Body of pancreas (tissue), 4 donors: ENCODE results near the gene CDCP1.

Experiments used
- POLR2A ChIP-seq, 3 donors: fragments of 450-650 bp; IDR thresholded peaks; one replicate each; pipeline ENCODE4 v1.6.1; 2016; ENCODE audit warnings: antibody characterized with exemption in 3 of 3, mild to moderate bottlenecking in 2 of 3
- TF ChIP-seq, protein P1 (sequence below), 7 experiments: fragments of 450-650 bp in 4 of 7; fragments of 200-600 bp in 3 of 7; sonication (generic) in 3 of 7; IDR thresholded peaks; one replicate each; pipeline ENCODE4 v1.5.1; 2016 to 2019; ENCODE audit warnings: antibody characterized with exemption in 7 of 7

DNA sequence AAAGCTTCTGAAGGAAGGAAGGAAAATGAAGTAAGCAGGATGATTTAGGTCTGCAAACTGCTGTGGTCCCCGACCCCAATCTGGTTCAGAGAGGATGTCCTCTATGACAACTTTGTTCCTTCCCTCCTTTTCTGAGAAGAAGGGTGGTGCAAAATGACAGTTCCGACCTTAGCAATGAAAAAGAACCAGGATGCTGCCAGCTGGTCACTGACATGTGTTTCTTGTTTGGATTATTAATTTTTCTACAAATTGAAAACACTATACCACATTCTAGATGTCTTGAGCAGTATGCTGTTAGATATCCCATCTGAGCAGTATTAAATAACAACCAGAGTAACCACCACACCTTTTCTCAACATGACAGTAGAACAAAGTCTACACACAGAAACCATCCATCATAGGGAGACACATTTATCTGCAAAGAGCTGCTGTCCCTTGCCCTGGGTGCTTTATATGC is 27.5 kb downstream of the CDCP1 start:
- TF ChIP-seq, protein P1, sequence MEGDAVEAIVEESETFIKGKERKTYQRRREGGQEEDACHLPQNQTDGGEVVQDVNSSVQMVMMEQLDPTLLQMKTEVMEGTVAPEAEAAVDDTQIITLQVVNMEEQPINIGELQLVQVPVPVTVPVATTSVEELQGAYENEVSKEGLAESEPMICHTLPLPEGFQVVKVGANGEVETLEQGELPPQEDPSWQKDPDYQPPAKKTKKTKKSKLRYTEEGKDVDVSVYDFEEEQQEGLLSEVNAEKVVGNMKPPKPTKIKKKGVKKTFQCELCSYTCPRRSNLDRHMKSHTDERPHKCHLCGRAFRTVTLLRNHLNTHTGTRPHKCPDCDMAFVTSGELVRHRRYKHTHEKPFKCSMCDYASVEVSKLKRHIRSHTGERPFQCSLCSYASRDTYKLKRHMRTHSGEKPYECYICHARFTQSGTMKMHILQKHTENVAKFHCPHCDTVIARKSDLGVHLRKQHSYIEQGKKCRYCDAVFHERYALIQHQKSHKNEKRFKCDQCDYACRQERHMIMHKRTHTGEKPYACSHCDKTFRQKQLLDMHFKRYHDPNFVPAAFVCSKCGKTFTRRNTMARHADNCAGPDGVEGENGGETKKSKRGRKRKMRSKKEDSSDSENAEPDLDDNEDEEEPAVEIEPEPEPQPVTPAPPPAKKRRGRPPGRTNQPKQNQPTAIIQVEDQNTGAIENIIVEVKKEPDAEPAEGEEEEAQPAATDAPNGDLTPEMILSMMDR (IDR thresholded peaks at IDR 0.05) = no peak
- TF ChIP-seq POLR2A (IDR thresholded peaks at IDR 0.05) = no peak
